Aorta (tissue), 5 donors: ENCODE measurements around the gene TRAM2. TPM values are rescaled to one million over a fixed set of nuclear protein-coding genes. Genes with fewer than 3 reads are reported as not detected.

Source experiments
- ATAC-seq: fragments of 200-7000 bp; cut with Tn5 transposase; one replicate; pipeline ENCODE4 v1.9.1; 2022; ENCODE audit warnings: moderate library complexity; ENCODE audit not compliant: low FRiP score
- DNase-seq, 2 donors: peaks; one replicate each; pipeline ENCODE4 v3.0.0-alpha.2; 2020
- H3K27ac ChIP-seq, 2 donors: one replicate each; pipeline ENCODE4 v1.5.1; 2013; ENCODE audit warnings: low read length in 2 of 2, mild to moderate bottlenecking in 2 of 2, moderate library complexity in 2 of 2, control low read depth in 1 of 2, inconsistent platforms in 1 of 2, low read depth in 1 of 2
- H3K27me3 ChIP-seq, 2 donors: one replicate each; pipeline ENCODE4 v1.6.1; 2013; ENCODE audit warnings: control low read depth in 1 of 2, low read length in 1 of 2, mild to moderate bottlenecking in 1 of 2, moderate library complexity in 1 of 2; ENCODE audit not compliant: insufficient read depth in 2 of 2, control insufficient read depth in 1 of 2
- H3K36me3 ChIP-seq, 2 donors: one replicate each; pipeline ENCODE4 v1.6.1; 2013; ENCODE audit warnings: control low read depth in 1 of 2, low read length in 1 of 2, mild to moderate bottlenecking in 1 of 2; ENCODE audit not compliant: insufficient read depth in 2 of 2, control insufficient read depth in 1 of 2
- H3K4me1 ChIP-seq, 2 donors: one replicate each; pipeline ENCODE4 v1.6.1; 2013; ENCODE audit warnings: low read length in 2 of 2, control low read depth in 1 of 2, mild to moderate bottlenecking in 1 of 2, moderate library complexity in 1 of 2; ENCODE audit not compliant: insufficient read depth in 2 of 2, control insufficient read depth in 1 of 2
- H3K4me3 ChIP-seq, 2 donors: one replicate each; pipeline ENCODE4 v1.5.1; 2013; ENCODE audit warnings: low read length in 2 of 2, control low read depth in 1 of 2, mild to moderate bottlenecking in 1 of 2
- H3K9me3 ChIP-seq: one replicate; pipeline ENCODE4 v1.6.1; 2013; ENCODE audit warnings: mild to moderate bottlenecking, low read length; ENCODE audit not compliant: control insufficient read depth
- WGBS, 2 donors: extraction: QIAGEN DNeasy Blood & Tissue Kit; methylation state at CpG; one replicate each; pipeline ENCODE4 v1.1.7; 2013; 5-methylcytosine and 5-hydroxymethylcytosine counted together
- intact Hi-C, 2 donors: fragments of 100-400 bp; cut with DNase I; formaldehyde crosslinking; loops; one replicate each; pipeline versions ENCODE4 v1.14.2 to v1.15.0; 2022
- polyA plus RNA-seq, 2 donors: library from polyadenylated mRNA; stranded (reverse); fragments of 200-250 nt; gene quantifications; one replicate each; pipeline ENCODE4 v1.2.3, GENCODE V29; 2013
- total RNA-seq, 2 donors: library from RNA; stranded (reverse); fragmentation: NEBNext Ultra II Directional; extraction: Animal tissue kit (Norgen Biotek cat#: 25700); gene quantifications; one replicate each; pipeline ENCODE4 v1.2.1, GENCODE V29; 2021
- donor health status: healthy with polysubstance abuse.
- donor health status: Bipolar disorder and iron deficiency.
- donor health status: DM: no; HTN: no; CAD: no.
- donor health status: DM: no; HTN: no; CAD: no.
- donor health status: DM: yes; HTN: yes; CAD: no.

The TRAM2 gene
- total and polyA plus RNA-seq, 4 donors = 7.5 to 39.5 (median 30.3) TPM

DNA sequence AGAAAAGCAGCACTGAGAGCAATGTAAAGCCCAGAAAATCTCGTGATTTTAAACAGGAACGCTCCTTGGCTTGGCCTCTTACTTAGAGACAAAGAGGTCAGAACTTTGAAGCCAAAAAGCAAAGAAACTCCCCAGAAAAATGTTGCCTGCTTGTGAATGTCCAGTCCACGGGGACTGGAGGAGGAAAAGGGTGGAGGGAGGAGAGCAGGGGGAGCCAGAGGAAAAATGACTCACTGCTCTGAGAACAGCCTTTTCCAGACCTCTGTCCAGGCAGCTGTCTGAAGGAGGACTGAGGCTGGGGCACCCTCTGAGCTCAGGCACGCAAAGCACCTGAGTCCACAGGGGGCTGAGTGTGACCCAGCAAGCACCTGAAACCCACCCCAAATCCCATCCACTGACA is 64.7 kb downstream of the TRAM2 start:
- H3K36me3 ChIP-seq = peaks cover 0 to 2% of the 10 kb centered on the region in 2 donors

DNA sequence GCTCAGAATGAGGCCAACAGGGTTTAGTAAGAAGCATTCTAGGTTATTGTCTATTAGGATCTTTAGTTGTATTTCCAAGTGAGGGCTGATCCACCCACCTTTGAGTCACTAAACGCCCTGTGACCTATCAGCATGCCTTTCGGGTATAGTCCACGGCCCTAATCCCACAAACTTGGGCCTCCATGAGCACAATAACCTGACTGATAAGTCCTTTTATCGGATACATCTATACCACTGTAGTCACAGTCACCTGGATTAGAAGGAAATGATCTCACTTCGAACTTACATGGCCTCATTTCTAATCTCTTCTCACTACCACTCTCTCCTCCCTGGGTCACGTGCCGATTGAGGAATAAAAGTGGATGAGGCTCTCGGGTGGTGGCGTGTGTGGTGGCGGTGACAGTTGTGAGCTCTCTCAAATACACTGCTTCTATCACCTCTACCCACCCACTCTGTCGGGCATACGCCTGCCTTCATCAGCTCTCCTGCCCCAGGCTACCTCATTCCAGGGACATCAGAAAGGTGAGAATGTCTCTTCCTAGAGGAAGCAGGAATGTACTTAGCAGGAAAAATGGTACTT is 65.2 kb downstream of the TRAM2 start:
- intact Hi-C loops = loop anchor here (2.0 to 10.0 kb wide), 3 partner anchors 36 to 483 kb away; partner anchors contain the start of genes GSTA4 (in 1 of the 2) and TRAM2 (in 1 of the 2)
- Histone ChIP-seq H3K9me3 (no peaks in the 10 kb centered on the region), H3K36me3 (peaks cover 0 to 2% of the 10 kb centered on the region in 2 donors), H3K4me1 (peaks cover 6 to 12% of the 10 kb centered on the region in 2 donors), H3K27ac (peak overlapping the region; percentile 65 to 85), H3K27me3 (no peaks in the 10 kb centered on the region), H3K4me3 (no peak overlapping the region)
- WGBS, 2 donors = 29 to 36% methylated on average over 12 of the region's 12 CpGs
- DNase-seq (no peak), ATAC-seq (peak; percentile 30)

More for the DNA sequence above, 64.7 kb downstream of the TRAM2 start:
- Histone ChIP-seq H3K27ac (peak overlapping the region; percentile 65 to 93), H3K9me3 (no peaks in the 10 kb centered on the region), H3K27me3 (no peaks in the 10 kb centered on the region), H3K4me3 (no peak overlapping the region), H3K4me1 (peaks cover 7 to 12% of the 10 kb centered on the region in 2 donors)
- intact Hi-C loops = loop anchor here (2.0 to 10.0 kb wide), 3 partner anchors 35 to 483 kb away; partner anchors contain the start of genes GSTA4 (in 1 of the 2) and TRAM2 (in 1 of the 2)
- 5 to 6% methylated on average over 4 of the region's 4 CpGs for WGBS, 2 donors
- ATAC-seq = peak; percentile 92
- DNase-seq = peak; percentile 70 to 82

DNA sequence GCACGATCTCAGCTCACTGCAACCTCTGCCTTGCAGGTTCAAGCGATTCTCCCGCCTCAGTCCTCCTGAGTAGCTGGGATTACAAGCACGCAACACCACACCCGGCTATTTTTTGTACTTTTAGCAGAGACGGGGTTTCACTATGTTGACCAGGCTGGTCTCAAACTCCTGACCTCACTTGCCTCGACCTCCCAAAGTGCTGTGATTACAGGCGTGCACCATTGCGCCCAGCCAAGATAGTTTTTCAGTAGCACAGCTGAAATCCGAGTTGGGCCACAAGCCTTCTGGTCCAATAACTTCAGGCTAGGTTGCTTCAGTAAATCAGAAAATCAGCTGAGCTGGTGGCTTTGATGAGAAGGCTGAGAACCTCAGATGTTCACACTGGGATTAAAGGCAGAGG is 65.7 kb downstream of the TRAM2 start:
- intact Hi-C loops = loop anchor here (5.0 to 10.0 kb wide), 2 partner anchors 36 to 484 kb away; partner anchors contain the start of gene GSTA4 (in 1 of the 2)
- no peak for ATAC-seq
- Histone ChIP-seq H3K4me1 (peaks cover 4 to 12% of the 10 kb centered on the region in 2 donors), H3K9me3 (no peaks in the 10 kb centered on the region), H3K4me3 (no peak overlapping the region), H3K27me3 (no peaks in the 10 kb centered on the region), H3K27ac (peak overlapping the region; percentile 65 to 85), H3K36me3 (peaks cover 0 to 2% of the 10 kb centered on the region in 2 donors)
- 70 to 81% methylated on average over 10 of the region's 10 CpGs for WGBS, 2 donors
- no peak for DNase-seq

DNA sequence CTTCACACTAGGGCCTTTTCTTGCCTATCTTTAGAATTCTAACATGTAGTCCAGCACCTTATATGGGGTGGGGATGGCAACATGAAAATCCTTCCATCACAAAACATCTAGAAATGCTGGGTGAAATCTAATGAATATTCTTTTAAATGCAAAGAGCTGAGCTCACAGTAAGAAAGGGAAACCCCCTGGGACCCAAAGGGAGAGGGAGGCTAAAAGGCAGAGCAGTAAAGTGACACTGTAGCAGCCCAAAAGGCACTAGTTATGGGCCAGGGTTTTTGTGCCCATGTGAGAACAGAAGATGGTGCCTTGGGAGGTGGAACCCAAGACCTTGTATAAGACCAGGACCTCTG is 66.7 kb downstream of the TRAM2 start:
- intact Hi-C loops = loop anchor here (5.0 to 10.0 kb wide), 2 partner anchors 37 to 485 kb away; partner anchors contain the start of gene GSTA4 (in 1 of the 2)
- no peak for ATAC-seq

DNA sequence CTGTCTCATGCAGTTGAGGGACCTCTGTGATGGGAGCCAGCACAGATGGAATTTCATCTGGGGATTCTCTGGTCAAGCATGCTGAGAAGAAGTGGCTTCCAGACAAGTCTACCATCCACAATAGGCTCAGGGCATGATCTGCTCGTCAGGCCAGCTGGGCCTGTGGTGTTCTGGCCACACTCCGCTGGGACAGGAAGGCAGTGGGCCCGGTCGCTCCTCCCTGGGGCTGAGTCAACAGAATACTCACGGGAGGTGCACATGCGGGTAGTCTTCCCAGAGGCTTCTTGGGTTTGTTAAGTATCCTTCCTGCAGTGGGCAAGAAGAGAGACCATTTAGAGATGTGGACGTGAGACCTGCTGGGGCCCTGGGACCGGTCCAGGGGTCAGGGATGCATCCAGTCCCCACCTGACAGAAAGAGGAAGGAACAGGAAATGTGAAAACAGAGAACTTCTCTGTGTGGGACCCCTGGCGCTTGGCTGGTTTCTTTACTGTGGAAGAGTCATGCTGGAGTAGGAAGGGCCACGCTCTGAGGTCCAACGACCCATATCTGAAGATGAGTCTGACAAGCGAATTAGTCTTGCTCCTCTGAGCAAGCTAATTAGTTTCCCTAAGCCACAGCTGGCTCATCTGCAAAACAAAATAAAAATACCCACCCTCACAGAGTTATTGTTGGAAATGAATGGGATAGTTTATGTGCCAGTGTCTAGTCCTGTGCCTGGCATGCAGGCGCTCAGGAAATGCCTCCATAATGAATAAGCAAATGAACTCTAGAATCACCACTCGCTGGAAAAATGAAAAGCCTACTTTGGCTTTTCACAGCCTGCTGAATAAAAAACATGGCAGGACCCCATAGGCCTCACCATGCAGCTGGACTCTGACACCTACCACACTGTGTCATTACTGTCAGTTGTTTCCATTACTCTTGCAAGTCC is 67.3 kb downstream of the TRAM2 start:
- H3K9me3 ChIP-seq = no peaks in the 10 kb centered on the region
- DNase-seq (no peak), ATAC-seq (no peak)
- H3K36me3 ChIP-seq = peaks cover 0 to 2% of the 10 kb centered on the region in 2 donors
- H3K4me3 ChIP-seq = no peak overlapping the region
- intact Hi-C loops = loop anchor here (5.0 to 10.0 kb wide), 3 partner anchors 38 to 485 kb away; partner anchors contain the start of gene GSTA4 (in 1 of the 2)
- peaks cover 4 to 12% of the 10 kb centered on the region in 2 donors for H3K4me1 ChIP-seq
- 58 to 64% methylated on average over 14 of the region's 14 CpGs for WGBS, 2 donors
- H3K27me3 ChIP-seq = no peaks in the 10 kb centered on the region
- peak overlapping the region; percentile 45 to 59 for H3K27ac ChIP-seq

More for the DNA sequence above, 66.7 kb downstream of the TRAM2 start:
- no peaks in the 10 kb centered on the region for H3K27me3 ChIP-seq
- DNase-seq = no peak
- peak overlapping the region in 1 of 2 donors; percentile 59 for H3K27ac ChIP-seq
- no peaks in the 10 kb centered on the region for H3K9me3 ChIP-seq
- no peak overlapping the region for H3K4me3 ChIP-seq
- peaks cover 0 to 2% of the 10 kb centered on the region in 2 donors for H3K36me3 ChIP-seq
- H3K4me1 ChIP-seq = peaks cover 4 to 12% of the 10 kb centered on the region in 2 donors

DNA sequence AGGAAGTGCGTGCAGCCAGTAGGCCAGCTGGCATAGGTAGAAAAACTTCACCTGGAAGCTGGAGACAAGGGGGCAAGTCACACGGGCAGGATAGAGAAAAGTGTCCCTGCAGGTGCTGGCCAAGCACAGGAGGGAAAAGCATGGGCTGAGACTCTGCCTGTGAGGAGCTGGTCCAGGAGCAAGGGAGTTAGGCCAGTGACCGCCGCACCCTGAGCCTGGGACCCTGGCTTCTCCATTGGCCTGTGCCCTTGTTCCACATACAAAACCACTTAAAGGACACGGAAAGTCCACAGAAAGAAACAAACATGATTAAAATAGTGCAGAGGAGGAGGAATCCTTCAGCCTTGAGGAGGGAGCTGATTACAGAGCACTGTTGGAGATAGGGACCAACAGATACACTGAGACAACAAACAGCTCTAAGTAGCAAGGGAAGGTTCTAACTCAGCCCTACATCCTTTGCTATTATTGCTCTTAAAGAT is 68.6 kb downstream of the TRAM2 start:
- H3K27ac ChIP-seq = no peak overlapping the region

DNA sequence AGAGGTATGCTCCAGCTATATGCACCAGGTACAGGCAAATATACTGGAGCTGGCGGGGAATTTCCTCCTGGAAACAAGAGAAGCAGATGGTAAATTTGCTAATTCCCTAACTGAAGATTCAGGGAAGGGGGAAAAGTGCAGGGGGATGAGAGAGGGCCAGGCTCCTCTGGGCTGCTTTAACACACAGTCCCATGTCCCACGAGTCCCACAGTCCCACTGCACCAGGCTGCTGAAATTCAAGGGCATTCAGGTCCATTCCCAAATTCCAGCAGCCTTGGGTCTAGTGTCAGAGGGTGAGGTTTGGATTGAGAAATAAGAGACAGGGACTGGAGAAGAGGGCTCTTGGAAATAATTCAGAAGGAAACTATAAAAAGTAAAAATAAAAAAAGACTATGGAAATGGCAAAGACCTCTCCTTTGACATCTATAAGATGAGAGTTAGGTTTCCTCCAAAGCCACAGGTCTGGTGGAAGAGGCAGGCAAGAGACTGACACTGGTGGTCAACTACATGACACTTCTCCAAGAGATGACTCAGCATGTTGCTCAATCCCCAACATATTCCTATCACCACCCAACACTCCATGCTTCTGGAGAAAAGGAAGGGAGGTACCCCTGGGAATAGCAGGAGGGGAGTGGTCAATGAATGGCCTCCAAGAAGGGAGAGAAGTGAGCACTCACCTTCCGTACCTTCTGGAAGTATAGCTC is 69.2 kb downstream of the TRAM2 start:
- Histone ChIP-seq H3K4me3 (no peak overlapping the region), H3K27ac (no peak overlapping the region), H3K9me3 (no peaks in the 10 kb centered on the region), H3K4me1 (peaks cover 4 to 11% of the 10 kb centered on the region in 2 donors), H3K36me3 (no peaks in the 10 kb centered on the region), H3K27me3 (no peaks in the 10 kb centered on the region)
- WGBS, 2 donors = 81 to 92% methylated on average over 3 of the region's 3 CpGs
- DNase-seq (no peak), ATAC-seq (no peak)
- intact Hi-C loops = loop anchor here in 1 of 2 donors (5.0 kb wide), 1 partner anchor 90 kb away; no protein-coding TSS in a partner anchor

More for the DNA sequence above, 68.6 kb downstream of the TRAM2 start:
- H3K9me3 ChIP-seq = no peaks in the 10 kb centered on the region
- no peak overlapping the region for H3K4me3 ChIP-seq
- no peaks in the 10 kb centered on the region for H3K36me3 ChIP-seq
- ATAC-seq = no peak
- H3K4me1 ChIP-seq = peaks cover 4 to 12% of the 10 kb centered on the region in 2 donors
- DNase-seq = no peak
- intact Hi-C loops = loop anchor here in 1 of 2 donors (5.0 kb wide), 1 partner anchor 89 kb away; no protein-coding TSS in a partner anchor
- no peaks in the 10 kb centered on the region for H3K27me3 ChIP-seq
- 94% methylated on average over 5 of the region's 5 CpGs for WGBS, 2 donors

DNA sequence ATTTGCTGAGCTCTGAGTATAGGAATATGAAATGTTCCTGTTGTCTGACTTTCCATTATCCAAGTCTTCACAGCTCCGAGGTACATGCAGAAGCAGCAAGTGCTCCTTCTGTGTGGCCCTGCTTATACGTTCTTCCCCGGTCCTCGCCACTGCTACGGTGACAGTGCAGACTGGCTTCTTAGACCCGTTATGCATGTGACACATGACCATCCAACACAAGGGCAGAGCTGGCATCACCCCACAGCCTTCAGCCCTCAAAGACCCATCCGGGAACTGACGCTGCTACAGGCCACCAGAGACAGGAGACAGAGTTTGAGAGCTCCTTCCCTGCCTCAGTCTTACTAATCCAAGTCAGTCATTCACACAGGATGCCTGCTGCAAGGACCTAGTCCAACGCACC is 70.4 kb downstream of the TRAM2 start:
- Histone ChIP-seq H3K4me1 (peaks cover 4 to 6% of the 10 kb centered on the region in 2 donors), H3K27ac (peak overlapping the region in 1 of 2 donors; percentile 9), H3K27me3 (no peaks in the 10 kb centered on the region), H3K4me3 (no peak overlapping the region), H3K36me3 (no peaks in the 10 kb centered on the region), H3K9me3 (no peaks in the 10 kb centered on the region)
- DNase-seq (no peak), ATAC-seq (no peak)
- WGBS, 2 donors = 50 to 71% methylated on average over 9 of the region's 9 CpGs
- intact Hi-C loops = loop anchor here in 1 of 2 donors (5.0 kb wide), 1 partner anchor 91 kb away; no protein-coding TSS in a partner anchor
